OCI-LY7 (cell line): ENCODE data around the gene MED10. TPM values are rescaled to one million over a fixed set of nuclear protein-coding genes. Genes with fewer than 3 reads are reported as not detected.

Experiments used
- BruUV-seq: library from RNA; stranded (reverse); fragments of 400-500 nt; replicated peaks from 2 replicates; lab custom pipeline; 2021; lab: Mats Ljungman, UMichigan
- CTCF ChIA-PET: fragments of 300-600 bp; sonication (Branson Sonifier 250); formaldehyde crosslinking; loops from one replicate; lab custom pipeline; 2022; ENCODE audit warnings: antibody characterized with exemption; ENCODE audit not compliant: unreplicated experiment; lab: Charles Lee
- POLR2A ChIA-PET: fragments of 300-600 bp; sonication (Branson Sonifier 250); formaldehyde crosslinking; loops from one replicate; lab custom pipeline; 2022; ENCODE audit warnings: antibody characterized with exemption; lab: Charles Lee
- DNase-seq: peaks from one replicate; pipeline ENCODE4 v3.0.0-alpha.2; 2015; ENCODE audit warnings: low spot score
- H2AFZ ChIP-seq: fragments of 200-600 bp; sonication (generic), shearing (Covaris generic); 2 replicates; pipeline ENCODE4 v1.6.1; 2014; ENCODE audit warnings: mild to moderate bottlenecking, antibody characterized with exemption, low read length, moderate library complexity
- H3K27ac ChIP-seq: fragments of 200-600 bp; sonication (generic); 2 replicates; pipeline ENCODE4 v1.5.1; 2014; ENCODE audit warnings: mixed run types, low read depth, mild to moderate bottlenecking, moderate library complexity, low read length, inconsistent platforms; ENCODE audit not compliant: poor library complexity, severe bottlenecking
- H3K36me3 ChIP-seq: fragments of 200-600 bp; sonication (generic); 2 replicates; pipeline ENCODE4 v1.6.1; 2014; ENCODE audit warnings: mild to moderate bottlenecking, antibody characterized with exemption, low read length, moderate library complexity, mixed read lengths; ENCODE audit not compliant: insufficient read depth
- H3K4me1 ChIP-seq: fragments of 200-600 bp; sonication (generic); 2 replicates; pipeline ENCODE4 v1.5.1; 2014; ENCODE audit warnings: mild to moderate bottlenecking, low read length; ENCODE audit not compliant: insufficient read depth, poor library complexity, severe bottlenecking
- H3K4me2 ChIP-seq: fragments of 200-600 bp; sonication (generic); 2 replicates; pipeline ENCODE4 v1.6.1; 2014; ENCODE audit warnings: mild to moderate bottlenecking, low read length
- H3K4me3 ChIP-seq: fragments of 200-600 bp; sonication (generic); 2 replicates; pipeline ENCODE4 v1.5.1; 2014; ENCODE audit warnings: mild to moderate bottlenecking, low read depth, low read length; ENCODE audit not compliant: poor library complexity, severe bottlenecking
- H3K79me2 ChIP-seq: fragments of 200-600 bp; sonication (generic); 2 replicates; pipeline ENCODE4 v1.6.1; 2016; ENCODE audit warnings: low read depth, mild to moderate bottlenecking, low read length, moderate library complexity, mixed read lengths; ENCODE audit not compliant: insufficient read depth
- H3K9me2 ChIP-seq: fragments of 200-600 bp; sonication (generic); 2 replicates; pipeline ENCODE4 v1.6.1; 2016; ENCODE audit warnings: mild to moderate bottlenecking, low read length, mixed read lengths; ENCODE audit not compliant: insufficient read depth
- H3K9me3 ChIP-seq: fragments of 200-600 bp; sonication (generic); 2 replicates; pipeline ENCODE4 v1.6.1; 2014; ENCODE audit warnings: mild to moderate bottlenecking, mixed run types, low read length, mixed read lengths
- H4K20me1 ChIP-seq: fragments of 200-600 bp; sonication (generic); 2 replicates; pipeline ENCODE4 v1.6.1; 2014; ENCODE audit warnings: mild to moderate bottlenecking, antibody characterized with exemption, low read length, moderate library complexity, mixed read lengths; ENCODE audit not compliant: insufficient read depth
- CTCF ChIP-seq: fragments of 200-600 bp; sonication (generic); conservative IDR thresholded peaks from 2 replicates; pipeline ENCODE4 v1.5.1; 2014; ENCODE audit warnings: mild to moderate bottlenecking, antibody characterized with exemption, low read length, moderate library complexity, mixed read lengths
- EZH2phosphoT487 ChIP-seq: fragments of 200-600 bp; sonication (generic); IDR thresholded peaks from 2 replicates; pipeline ENCODE4 v1.6.1; 2018; ENCODE audit warnings: low read depth, borderline replicate concordance, mild to moderate bottlenecking, mixed run types, antibody characterized with exemption, low read length, moderate library complexity, mixed read lengths
- intact Hi-C: fragments of 100-400 bp; cut with micrococcal nuclease; formaldehyde crosslinking; loops from one replicate; pipeline ENCODE4 v1.10.0; 2022; ENCODE audit not compliant: unreplicated experiment
- total RNA-seq, 2 experiments: library from RNA; depleted of rRNA in 1 of 2; stranded (reverse); fragments of >200 nt in 1 of 2; shearing (Covaris generic) in 1 of 2; gene quantifications; 2 replicates each; pipeline ENCODE4 v1.2.3, GENCODE V29; 2014 to 2022

The MED10 gene
- total RNA-seq, 2 experiments from 2014 or later = 16.2 to 47.3 TPM

- no peak for TF ChIP-seq CTCF
- no peak for TF ChIP-seq EZH2phosphoT487
- Histone ChIP-seq H2AFZ (no peak overlapping the region), H3K79me2 (no peaks in the 10 kb centered on the region), H3K36me3 (no peaks in the 10 kb centered on the region), H3K4me1 (no peaks in the 10 kb centered on the region), H3K27ac (no peak overlapping the region), H3K9me3 (no peaks in the 10 kb centered on the region), H3K9me2 (no peaks in the 10 kb centered on the region), H3K4me3 (no peak overlapping the region), H4K20me1 (no peaks in the 10 kb centered on the region), H3K4me2 (no peak overlapping the region)
- intact Hi-C loops = no loop called here
- DNase-seq = no peak
- POLR2A ChIA-PET = no interaction called here
- CTCF ChIA-PET = no interaction called here
- BruUV-seq = no TSS peak
These were observed 23.1 kb upstream of the MED10 start for GRCh38 chr5:6401410-6401809.

DNA sequence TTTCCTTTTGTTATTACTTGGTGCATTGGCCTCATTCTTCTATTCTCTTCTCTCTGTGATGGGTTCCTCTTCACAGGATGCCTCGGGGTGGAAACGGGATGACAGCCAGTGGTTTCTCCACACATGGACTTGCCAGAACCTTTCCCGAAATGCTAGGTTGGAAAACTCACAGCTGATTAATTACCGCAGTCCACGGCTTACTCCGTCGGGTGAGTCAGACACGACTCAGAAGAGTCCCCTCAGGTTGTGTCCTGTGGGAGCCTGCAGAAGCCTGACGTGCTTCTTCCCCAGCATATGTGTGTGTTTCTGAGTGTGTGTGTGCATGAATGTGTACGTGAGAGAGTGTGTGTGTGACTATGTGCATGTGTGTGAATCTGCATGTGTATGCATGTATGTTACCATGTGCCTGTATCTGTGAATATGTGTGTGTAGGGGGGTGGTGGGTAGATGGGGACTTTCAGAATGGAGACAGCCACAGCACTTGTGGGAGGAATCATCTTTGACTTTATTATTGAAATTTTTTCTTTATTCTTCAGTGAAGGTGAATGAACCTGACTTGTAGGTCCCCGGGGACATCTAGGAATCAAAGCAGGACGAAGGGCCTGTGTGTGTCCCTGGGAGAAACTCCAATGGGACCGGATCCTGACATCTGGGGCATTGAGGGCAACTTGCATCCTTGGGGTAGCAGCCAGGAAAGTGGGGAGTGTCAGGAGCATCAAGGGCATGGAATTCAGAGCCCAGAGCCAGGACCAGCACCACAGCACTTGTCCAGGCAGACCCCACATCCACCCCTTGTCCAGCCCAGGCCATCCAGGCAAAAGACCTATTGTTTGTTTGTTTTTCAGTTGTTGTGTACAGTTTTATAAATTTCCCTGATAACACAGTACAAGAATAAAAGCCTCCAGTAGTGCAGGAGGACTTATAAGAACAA is 21.9 kb upstream of the MED10 start:
- no peak overlapping the region for H3K4me3 ChIP-seq
- BruUV-seq = no TSS peak
- no peak overlapping the region for H3K27ac ChIP-seq
- no peak overlapping the region for H3K4me2 ChIP-seq
- no peaks in the 10 kb centered on the region for H3K79me2 ChIP-seq
- no peak overlapping the region for H2AFZ ChIP-seq
- H3K9me2 ChIP-seq = no peaks in the 10 kb centered on the region
- DNase-seq = no peak
- no peaks in the 10 kb centered on the region for H4K20me1 ChIP-seq
- H3K36me3 ChIP-seq = no peaks in the 10 kb centered on the region
- no peaks in the 10 kb centered on the region for H3K4me1 ChIP-seq
- no peak for TF ChIP-seq CTCF
- no peak for TF ChIP-seq EZH2phosphoT487
- intact Hi-C loops = no loop called here
- H3K9me3 ChIP-seq = no peaks in the 10 kb centered on the region
- ChIA-PET CTCF (no interaction called here), POLR2A (no interaction called here)
